H54 (cell line): ENCODE results near the gene NCOR1.
"Not testable (repeated sequence)": the region's sequence is repeated elsewhere in the genome, so short reads cannot be mapped to it uniquely, and the experiment has no call there.

Experiments
- DNase-seq: peaks from one replicate; pipeline ENCODE4 v3.0.0; 2011; ENCODE audit warnings: low spot score, mixed read lengths; ENCODE audit not compliant: insufficient read length
- FAIRE-seq: peaks from 3 replicates; lab custom pipeline; 2011; peaks lifted over from hg19 to GRCh38; lab: Jason Lieb, UNC
- POLR2A ChIP-seq: IDR thresholded peaks from 2 replicates; pipeline ENCODE4 v1.6.1; 2011; ENCODE audit warnings: low read depth, mild to moderate bottlenecking, low read length

Gene NCOR1

GRCh38 chr17:16141685-16142084, 73.6 kb downstream of the NCOR1 start:
- FAIRE-seq (no peak), DNase-seq (no peak)
- TF ChIP-seq POLR2A, result no peak

DNA sequence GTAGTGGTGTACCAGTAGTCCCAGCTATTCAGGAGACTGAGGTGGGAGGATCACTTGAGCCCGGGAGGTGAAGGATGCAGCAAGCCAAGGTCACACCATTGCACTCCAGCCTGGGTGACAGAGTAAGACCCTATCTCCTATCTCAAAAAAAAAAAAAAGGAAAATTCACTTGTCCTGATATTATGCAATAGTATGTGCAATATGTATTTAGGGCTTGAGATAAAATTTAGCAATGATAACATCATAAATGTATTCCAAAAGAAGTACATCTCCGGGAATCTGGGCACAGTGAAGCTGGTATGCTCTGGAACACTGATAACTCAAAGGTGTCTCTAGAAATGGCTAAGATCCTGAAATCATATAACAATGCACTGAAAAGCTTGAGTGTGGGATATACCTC, 74.5 kb downstream of the NCOR1 start:
- DNase-seq (no peak), FAIRE-seq (no peak)
- TF ChIP-seq POLR2A, result no peak

DNA sequence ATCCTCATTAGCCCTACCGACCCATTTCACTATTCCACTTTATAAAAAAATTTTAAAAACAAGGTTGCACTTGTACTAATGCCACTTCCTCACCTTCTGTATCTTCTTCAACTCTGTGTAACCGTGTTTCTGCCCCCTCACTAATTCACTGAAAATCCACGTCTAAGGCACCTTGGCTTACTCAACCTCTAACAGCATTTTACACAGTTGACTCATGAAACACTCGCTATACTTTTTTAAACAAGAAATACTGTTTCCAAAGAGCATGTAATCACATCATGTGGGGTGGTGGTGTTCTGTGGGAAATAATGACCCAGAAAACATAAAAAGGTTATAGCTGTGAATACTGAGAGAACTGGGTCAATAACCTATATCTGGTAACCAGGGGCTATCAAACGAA, 79.9 kb downstream of the NCOR1 start:
- TF ChIP-seq POLR2A, result no peak
- FAIRE-seq, result no peak
- DNase-seq, result no peak

DNA sequence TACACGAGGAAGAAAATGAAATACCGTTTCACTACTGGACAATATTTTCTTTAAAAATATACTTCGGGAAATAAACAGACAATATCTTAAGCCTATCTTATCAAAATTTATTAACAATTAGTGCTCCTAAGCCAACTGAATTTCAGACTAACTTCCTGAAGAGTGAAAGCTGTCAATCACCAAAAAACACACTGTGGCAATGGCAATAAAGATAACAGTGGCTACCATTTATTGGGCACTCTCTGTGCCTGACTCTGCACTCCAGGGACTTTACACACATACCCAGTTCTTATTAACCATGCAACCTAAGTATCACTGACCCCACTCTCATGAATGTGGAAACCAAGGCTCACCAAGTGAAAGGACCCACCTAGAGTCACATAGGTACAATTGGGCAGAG, 83.7 kb downstream of the NCOR1 start:
- no peak for FAIRE-seq
- DNase-seq, result no peak
- no peak for TF ChIP-seq POLR2A

DNA sequence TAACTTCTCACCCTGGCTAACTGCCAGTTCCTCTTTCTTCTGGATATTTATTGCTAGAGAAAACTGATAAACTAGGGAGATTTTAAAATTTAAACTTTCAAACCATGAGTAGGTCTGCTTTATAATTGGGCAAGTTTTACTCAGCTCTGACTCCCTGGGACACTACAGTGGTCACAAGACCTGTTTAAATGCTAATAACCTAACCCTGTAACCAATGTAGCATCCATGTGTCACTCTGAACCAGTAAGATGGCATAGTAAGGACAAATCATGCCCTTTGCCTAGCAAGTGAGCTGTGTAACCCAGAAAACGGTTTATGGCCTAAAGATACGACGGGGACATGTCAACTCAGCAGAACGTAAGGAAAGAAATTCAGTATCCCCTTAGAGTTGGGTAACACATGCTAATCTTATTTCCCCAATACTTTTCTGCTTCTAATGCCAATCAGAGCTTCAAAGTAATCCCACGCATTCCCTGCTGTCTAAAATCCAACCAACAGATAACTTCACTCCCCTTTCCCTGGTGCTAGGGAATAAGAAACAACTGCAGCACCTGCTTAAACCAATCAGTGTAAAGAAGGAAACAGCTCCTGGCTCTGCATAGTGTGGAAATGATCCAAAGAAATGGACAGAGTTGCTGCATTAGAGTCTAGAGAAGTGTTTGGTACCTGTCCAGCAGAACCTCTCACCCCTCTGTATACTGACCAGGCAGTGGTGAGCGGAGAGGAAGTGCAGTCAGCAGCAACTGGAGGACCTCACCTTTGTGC, 85.7 kb downstream of the NCOR1 start:
- no peak for TF ChIP-seq POLR2A
- FAIRE-seq (no peak), DNase-seq (no peak)

DNA sequence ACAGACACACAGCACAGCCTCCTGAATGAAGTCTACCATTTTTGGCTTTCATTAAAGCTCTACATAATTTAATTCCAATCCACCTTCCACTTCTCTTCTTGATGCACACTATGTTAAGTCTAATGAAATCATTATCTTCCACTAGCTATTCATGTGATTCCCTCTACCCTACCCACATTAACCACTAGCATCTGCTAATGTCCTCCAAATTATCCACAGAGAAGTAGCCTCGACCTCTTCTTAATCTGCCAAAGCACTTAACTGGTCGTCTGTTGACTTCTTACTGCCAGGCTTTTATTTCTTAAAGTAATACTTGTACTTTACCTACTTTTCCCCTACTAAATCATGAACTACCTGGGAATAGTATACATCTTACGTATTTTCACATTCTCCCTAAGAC, 91.8 kb downstream of the NCOR1 start:
- DNase-seq (no peak), FAIRE-seq (no peak)
- no peak for TF ChIP-seq POLR2A

- no peak for TF ChIP-seq POLR2A
- FAIRE-seq (no peak), DNase-seq (no peak)
Observed at GRCh38 chr17:16122697-16123434, 92.5 kb downstream of the NCOR1 start.

GRCh38 chr17:16121915-16122314, 93.4 kb downstream of the NCOR1 start:
- TF ChIP-seq POLR2A, result no peak
- FAIRE-seq (no peak), DNase-seq (no peak)

DNA sequence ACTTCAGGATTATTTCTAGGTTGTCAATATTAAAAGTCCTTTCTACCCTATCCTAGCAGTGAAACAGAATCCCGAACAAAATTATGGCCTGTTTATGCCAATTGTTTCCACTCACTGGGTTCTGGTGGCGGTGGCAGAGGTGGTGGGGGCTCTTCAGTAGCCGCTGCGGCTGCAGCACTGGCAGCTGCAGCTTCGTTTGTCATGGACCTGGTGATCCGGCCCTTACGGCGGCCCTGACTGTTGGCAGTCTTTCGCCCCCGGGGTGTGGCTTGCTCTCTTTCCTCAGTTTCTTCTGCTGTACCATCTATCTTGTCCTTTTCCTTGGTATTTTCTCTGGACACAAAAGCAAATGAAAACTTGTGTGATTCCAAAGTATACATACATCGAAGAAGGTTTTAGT, 94.4 kb downstream of the NCOR1 start:
- TF ChIP-seq POLR2A, result no peak
- FAIRE-seq, result no peak
- no peak for DNase-seq

DNA sequence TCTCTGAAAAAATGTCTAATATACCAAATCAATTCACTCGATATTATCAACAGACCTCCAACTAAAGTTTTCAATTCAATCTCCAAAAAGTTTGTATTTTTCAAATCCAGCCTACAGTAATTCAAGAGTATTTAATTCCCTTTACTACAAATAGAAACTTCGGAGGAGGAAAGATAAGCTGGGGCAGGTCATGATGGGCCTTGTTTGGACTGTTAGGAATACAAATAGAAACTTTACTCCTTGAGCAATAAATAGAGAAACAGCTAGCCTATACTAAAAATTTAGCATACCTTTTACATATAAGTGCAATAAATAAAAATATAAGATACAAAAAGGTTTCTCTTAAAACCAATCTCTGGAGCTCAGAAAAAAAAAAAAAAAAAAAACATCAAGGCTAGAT, 98.2 kb downstream of the NCOR1 start:
- no peak for TF ChIP-seq POLR2A
- no peak for FAIRE-seq
- no peak for DNase-seq

- DNase-seq, FAIRE-seq: not testable (repeated sequence)
Observed at GRCh38 chr17:16115077-16115698, 100.1 kb downstream of the NCOR1 start.

DNA sequence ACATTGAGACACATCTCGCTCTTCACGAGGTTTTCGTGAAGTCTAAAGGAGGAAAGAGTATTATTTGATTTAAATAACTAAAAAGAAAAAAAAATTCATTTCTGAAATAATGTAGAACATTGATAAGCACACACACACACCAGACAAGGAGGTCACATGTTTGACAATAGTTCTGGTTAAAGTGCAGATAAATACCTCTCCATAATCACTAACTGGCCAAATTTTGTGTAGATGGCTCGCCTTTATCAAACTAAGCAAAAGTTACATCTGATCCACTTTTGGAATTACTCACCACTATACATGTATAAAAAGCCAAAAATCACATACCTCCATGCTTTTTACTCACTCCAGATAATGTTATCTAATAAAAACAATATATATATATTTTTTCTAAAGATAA, 106.5 kb downstream of the NCOR1 start:
- no peak for TF ChIP-seq POLR2A
- no peak for FAIRE-seq
- no peak for DNase-seq

DNA sequence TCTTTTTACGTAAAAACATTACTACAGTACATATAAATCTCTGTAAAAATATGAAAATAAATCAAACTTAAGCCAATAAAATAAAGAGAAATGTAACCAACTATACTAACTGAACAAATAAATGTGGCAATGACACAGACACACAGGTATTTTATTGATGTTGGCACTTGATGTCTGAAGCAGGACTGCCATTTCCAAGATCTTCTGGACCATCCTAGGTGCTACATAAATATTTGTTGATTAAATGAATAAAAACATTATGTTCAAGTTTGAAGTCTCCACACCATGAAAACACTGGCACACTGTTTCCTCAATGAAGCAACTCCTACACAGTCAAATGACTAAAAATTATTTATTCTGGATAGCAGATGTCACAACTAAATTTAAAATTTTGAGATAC, 106.9 kb downstream of the NCOR1 start:
- FAIRE-seq, result no peak
- TF ChIP-seq POLR2A, result no peak
- DNase-seq, result no peak

DNA sequence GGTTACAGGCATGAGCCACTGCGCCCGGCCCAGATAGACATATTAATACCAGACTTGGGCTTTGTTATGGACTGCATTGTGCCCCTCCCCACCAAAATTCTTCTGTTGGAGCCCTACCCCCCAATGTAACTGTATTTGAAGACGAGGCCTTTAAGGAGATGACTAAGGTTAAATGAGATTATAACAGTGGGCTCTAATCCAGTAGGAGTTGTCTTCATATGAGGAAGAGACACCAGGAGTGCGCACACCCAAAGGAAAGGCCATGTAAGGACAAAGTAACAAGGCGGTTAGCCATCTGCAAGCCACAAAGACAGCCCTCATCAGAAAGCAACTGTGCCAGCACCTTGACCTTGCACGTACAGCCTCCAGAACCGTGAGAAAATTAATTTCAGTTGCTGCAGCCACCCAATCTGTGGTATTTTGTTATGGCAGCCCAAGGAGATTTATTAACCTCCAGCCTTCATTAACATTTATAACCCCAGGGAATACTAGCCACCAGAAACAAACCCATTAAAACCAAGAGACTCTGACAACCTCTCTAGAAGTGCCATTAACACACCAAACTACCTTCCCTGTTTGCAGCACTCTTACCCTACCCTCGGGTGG, 108.1 kb downstream of the NCOR1 start:
- TF ChIP-seq POLR2A, result no peak
- DNase-seq, result no peak
- FAIRE-seq, result no peak
